Breast epithelium (tissue), 4 donors: Measurements from ENCODE around the gene AFAP1L1. TPM values are rescaled to one million over a fixed set of nuclear protein-coding genes. Genes with fewer than 3 reads are reported as not detected.
A peak's percentile ranks its signal among the peaks of the same experiment; 100 is the strongest.

Experiments
- DNase-seq, 2 donors: peaks; one replicate each; pipeline ENCODE4 v3.0.0-alpha.2; 2019; ENCODE audit warnings: low spot score in 2 of 2
- H3K27ac ChIP-seq, 2 donors: fragments of 200-600 bp; sonication (generic) in 1 of 2; one replicate each; pipeline ENCODE4 v1.5.1; 2016 to 2019; ENCODE audit warnings: mild to moderate bottlenecking in 1 of 2
- H3K27me3 ChIP-seq, 2 donors: fragments of 200-600 bp; sonication (generic) in 1 of 2; one replicate each; pipeline versions ENCODE4 v1.5.1 to v1.6.0; 2017 to 2019; ENCODE audit warnings: control low read depth in 1 of 2, mild to moderate bottlenecking in 1 of 2
- H3K36me3 ChIP-seq: fragments of 200-600 bp; one replicate; pipeline ENCODE4 v1.5.1; 2019
- H3K4me1 ChIP-seq, 2 donors: fragments of 200-600 bp; sonication (generic); one replicate each; pipeline ENCODE4 v1.5.1; 2016 to 2019; ENCODE audit warnings: control low read depth in 1 of 2
- H3K4me3 ChIP-seq, 3 donors: fragments of 200-600 bp; sonication (generic); 1 replicate in 2 of 3; 2 replicates in 1 of 3; pipeline ENCODE4 v1.5.1; 2016 to 2019; ENCODE audit warnings: mild to moderate bottlenecking in 3 of 3, moderate library complexity in 2 of 3
- H3K9me3 ChIP-seq, 2 donors: fragments of 200-600 bp; sonication (generic) in 1 of 2; one replicate each; pipeline ENCODE4 v1.5.1; 2016 to 2019; ENCODE audit warnings: control low read depth in 1 of 2
- POLR2A ChIP-seq: fragments of 450-650 bp; IDR thresholded peaks from one replicate; pipeline ENCODE4 v1.6.1; 2016; ENCODE audit warnings: antibody characterized with exemption, mild to moderate bottlenecking, moderate library complexity
- POLR2AphosphoS5 ChIP-seq, 3 donors: sonication (generic); formaldehyde crosslinking; IDR thresholded peaks; one replicate each; pipeline ENCODE4 v1.6.1; 2017; ENCODE audit warnings: antibody characterized with exemption in 3 of 3
- intact Hi-C: fragments of 100-400 bp; cut with DNase I; formaldehyde crosslinking; loops from one replicate; pipeline ENCODE4 v1.15.1; 2023; ENCODE audit warnings: low total_unique reads
- total RNA-seq, 3 donors: library from RNA; depleted of rRNA; stranded (reverse); fragments of >200 nt; gene quantifications; one replicate each; pipeline ENCODE4 v1.1.0, GENCODE V29; 2016
- TF ChIP-seq, protein P1 (sequence below), 3 donors: fragments of 450-650 bp; IDR thresholded peaks; one replicate each; pipeline ENCODE4 v1.5.1; 2016 to 2017; ENCODE audit warnings: antibody characterized with exemption in 3 of 3, mild to moderate bottlenecking in 3 of 3, moderate library complexity in 3 of 3

Gene AFAP1L1
- total RNA-seq, 3 donors from 2014 or later: 13.3 to 108 (median 26.5) TPM

DNA sequence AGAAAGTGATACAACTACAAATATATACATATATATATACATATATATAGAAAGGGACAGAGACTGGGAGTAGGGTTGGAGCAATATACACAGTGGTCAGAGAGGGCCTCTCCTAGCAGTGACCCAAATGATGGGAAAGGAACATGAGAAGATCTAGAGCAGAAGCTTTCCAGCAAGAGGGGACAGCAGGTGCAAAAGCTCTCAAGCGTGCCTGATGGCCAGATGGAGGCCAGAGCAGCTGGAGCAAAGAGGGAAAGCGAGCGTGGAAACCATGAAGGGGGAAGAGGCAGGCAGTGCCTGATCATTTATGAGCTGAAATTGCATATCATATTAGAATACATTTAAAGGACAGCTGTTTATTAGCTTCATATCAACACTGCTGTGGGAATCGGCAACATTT lies 66.1 kb downstream of the AFAP1L1 start:
- no peaks in the 10 kb centered on the region for H3K9me3 ChIP-seq
- TF ChIP-seq POLR2A: no peak
- TF ChIP-seq, protein P1, sequence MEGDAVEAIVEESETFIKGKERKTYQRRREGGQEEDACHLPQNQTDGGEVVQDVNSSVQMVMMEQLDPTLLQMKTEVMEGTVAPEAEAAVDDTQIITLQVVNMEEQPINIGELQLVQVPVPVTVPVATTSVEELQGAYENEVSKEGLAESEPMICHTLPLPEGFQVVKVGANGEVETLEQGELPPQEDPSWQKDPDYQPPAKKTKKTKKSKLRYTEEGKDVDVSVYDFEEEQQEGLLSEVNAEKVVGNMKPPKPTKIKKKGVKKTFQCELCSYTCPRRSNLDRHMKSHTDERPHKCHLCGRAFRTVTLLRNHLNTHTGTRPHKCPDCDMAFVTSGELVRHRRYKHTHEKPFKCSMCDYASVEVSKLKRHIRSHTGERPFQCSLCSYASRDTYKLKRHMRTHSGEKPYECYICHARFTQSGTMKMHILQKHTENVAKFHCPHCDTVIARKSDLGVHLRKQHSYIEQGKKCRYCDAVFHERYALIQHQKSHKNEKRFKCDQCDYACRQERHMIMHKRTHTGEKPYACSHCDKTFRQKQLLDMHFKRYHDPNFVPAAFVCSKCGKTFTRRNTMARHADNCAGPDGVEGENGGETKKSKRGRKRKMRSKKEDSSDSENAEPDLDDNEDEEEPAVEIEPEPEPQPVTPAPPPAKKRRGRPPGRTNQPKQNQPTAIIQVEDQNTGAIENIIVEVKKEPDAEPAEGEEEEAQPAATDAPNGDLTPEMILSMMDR (IDR thresholded peaks at IDR 0.05): no peak
- no peak for TF ChIP-seq POLR2AphosphoS5 (IDR thresholded peaks at IDR 0.05)
- no peaks in the 10 kb centered on the region for H3K27me3 ChIP-seq
- H3K4me1 ChIP-seq: no peaks in the 10 kb centered on the region
- intact Hi-C loops: no loop called here
- no peaks in the 10 kb centered on the region for H3K36me3 ChIP-seq
- DNase-seq: no peak
- H3K27ac ChIP-seq: no peak overlapping the region
- no peak overlapping the region for H3K4me3 ChIP-seq

DNA sequence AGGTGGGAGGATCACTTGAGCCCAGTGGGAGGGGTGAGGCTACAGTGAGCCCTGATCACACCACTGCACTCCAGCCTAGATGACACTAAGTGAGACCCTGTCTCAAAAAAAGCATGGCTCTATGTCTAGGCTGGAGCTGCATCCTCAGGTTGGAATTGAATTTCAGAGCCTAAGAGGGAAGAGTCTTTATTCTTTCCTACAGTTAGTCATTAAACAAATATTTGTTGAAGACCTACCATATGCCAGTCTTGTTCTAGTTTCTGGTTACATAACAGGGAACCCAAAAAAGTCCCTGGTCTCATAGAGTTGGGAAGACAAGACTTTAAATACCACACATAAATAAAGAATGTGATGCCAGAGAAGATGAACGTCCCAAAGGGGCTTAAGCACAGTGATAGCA lies 66.7 kb downstream of the AFAP1L1 start:
- TF ChIP-seq, protein P1 (IDR thresholded peaks at IDR 0.05): no peak
- TF ChIP-seq POLR2AphosphoS5 (IDR thresholded peaks at IDR 0.05) (no peak), POLR2A (no peak)
- intact Hi-C loops: no loop called here
- Histone ChIP-seq H3K27ac (no peak overlapping the region), H3K9me3 (no peaks in the 10 kb centered on the region), H3K27me3 (no peaks in the 10 kb centered on the region), H3K36me3 (no peaks in the 10 kb centered on the region), H3K4me3 (no peak overlapping the region), H3K4me1 (no peaks in the 10 kb centered on the region)
- no peak for DNase-seq

DNA sequence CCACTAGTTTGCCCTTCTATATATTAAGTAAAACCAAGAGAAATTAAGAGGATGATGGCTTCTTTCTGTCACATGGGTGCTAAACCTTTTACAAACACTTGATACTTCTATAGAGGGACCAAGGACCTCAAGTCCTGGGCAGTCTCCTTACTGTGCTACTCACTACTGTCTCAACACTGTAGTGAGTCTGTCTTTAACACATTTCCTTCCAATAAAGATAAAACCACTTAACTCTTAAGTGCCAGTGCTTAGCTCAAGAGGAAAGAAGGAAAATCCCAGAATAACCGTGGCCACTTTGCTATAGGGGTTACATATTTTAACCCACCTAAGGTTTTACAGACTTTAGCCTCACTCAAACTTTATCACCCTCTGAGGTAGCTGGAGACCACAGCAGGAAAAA lies 69.3 kb downstream of the AFAP1L1 start:
- no peak overlapping the region for H3K4me3 ChIP-seq
- intact Hi-C loops: no loop called here

DNA sequence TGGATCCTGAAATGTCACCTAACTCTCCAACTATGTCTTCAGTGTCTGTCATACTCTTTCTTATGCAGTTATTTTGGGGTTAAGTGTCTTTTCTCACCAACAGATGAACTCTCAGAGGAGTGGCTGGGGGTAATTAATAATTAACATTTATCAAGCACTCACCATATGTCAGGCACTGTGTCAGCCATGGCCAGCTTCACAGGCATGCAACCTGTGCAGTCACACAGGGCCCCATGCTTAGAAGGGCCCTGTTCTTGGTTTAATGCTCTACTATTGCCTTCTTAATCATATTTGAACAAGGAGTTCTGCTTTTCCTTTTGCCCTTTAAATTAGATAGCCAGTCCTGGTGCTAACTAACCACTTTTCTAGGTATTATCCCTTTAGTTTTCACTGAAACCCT lies 70.2 kb downstream of the AFAP1L1 start:
- TF ChIP-seq, protein P1 (IDR thresholded peaks at IDR 0.05): no peak
- TF ChIP-seq POLR2AphosphoS5 (IDR thresholded peaks at IDR 0.05): no peak

More for the DNA sequence above, 69.3 kb downstream of the AFAP1L1 start:
- H3K27ac ChIP-seq: no peak overlapping the region
- H3K9me3 ChIP-seq: no peaks in the 10 kb centered on the region
- H3K4me1 ChIP-seq: no peaks in the 10 kb centered on the region
- H3K36me3 ChIP-seq: no peaks in the 10 kb centered on the region
- no peaks in the 10 kb centered on the region for H3K27me3 ChIP-seq
- no peak for TF ChIP-seq POLR2A
- DNase-seq: no peak

DNA sequence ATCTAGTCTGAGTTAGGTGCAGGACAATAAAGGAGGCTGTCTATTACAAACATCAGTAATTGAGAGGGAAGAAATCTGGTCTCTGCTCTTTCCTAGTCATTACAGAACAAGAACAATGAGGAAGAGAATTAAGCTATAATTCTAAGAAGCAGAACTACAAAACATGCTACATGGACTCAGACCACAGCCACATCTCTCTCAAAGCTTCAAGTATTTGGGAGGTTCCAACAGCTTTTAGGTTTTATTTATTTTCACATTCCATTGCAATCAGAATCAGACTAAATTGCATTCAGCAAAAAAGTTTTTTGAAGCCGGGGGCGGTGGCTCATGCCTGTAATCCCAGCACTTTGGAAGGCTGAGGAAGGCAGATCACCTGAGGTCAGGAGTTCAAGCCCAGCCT lies 72.5 kb downstream of the AFAP1L1 start:
- H3K27ac ChIP-seq: peak overlapping the region in 1 of 2 donors; percentile 6

More for the DNA sequence above, 70.2 kb downstream of the AFAP1L1 start:
- DNase-seq: no peak
- no peaks in the 10 kb centered on the region for H3K9me3 ChIP-seq
- H3K27ac ChIP-seq: no peak overlapping the region
- H3K4me3 ChIP-seq: no peak overlapping the region
- H3K4me1 ChIP-seq: no peaks in the 10 kb centered on the region
- H3K36me3 ChIP-seq: no peaks in the 10 kb centered on the region
- intact Hi-C loops: no loop called here
- H3K27me3 ChIP-seq: no peaks in the 10 kb centered on the region

More for the DNA sequence above, 72.5 kb downstream of the AFAP1L1 start:
- Histone ChIP-seq H3K27me3 (no peaks in the 10 kb centered on the region), H3K4me3 (no peak overlapping the region), H3K9me3 (no peaks in the 10 kb centered on the region), H3K4me1 (no peaks in the 10 kb centered on the region), H3K36me3 (no peaks in the 10 kb centered on the region)
- no peak for DNase-seq
- no peak for TF ChIP-seq POLR2AphosphoS5 (IDR thresholded peaks at IDR 0.05)
- TF ChIP-seq, protein P1 (IDR thresholded peaks at IDR 0.05): no peak
- no peak for TF ChIP-seq POLR2A
- intact Hi-C loops: no loop called here
